OCI-LY3 (cell line): ENCODE results near the gene GPR137B.

Experiments
- CTCF ChIP-seq: fragments of 200-600, 300-600 bp; sonication (generic); IDR thresholded peaks from 2 replicates; pipeline ENCODE4 v1.5.1; 2014; ENCODE audit warnings: antibody characterized with exemption, low read length, low read depth
- EZH2phosphoT487 ChIP-seq: fragments of 200-600 bp; shearing (Covaris generic); IDR thresholded peaks from 2 replicates; pipeline ENCODE4 v1.6.1; 2018; ENCODE audit warnings: antibody characterized with exemption, mixed run types, low read depth

- TF ChIP-seq CTCF (no peak), EZH2phosphoT487 (no peak)
Measured at GRCh38 chr1:236247286-236247685, 104.9 kb downstream of the GPR137B start.
